Hepatocyte (in vitro differentiated cells): Measurements from ENCODE around the gene GDPD5.

Source experiments
- CTCF ChIP-seq: fragments of 200-600 bp; sonication (generic); IDR thresholded peaks from 2 replicates; pipeline ENCODE4 v1.5.1; 2016; ENCODE audit warnings: antibody characterized with exemption, mild to moderate bottlenecking; ENCODE audit not compliant: poor library complexity
- EZH2 ChIP-seq: fragments of 200-600 bp; sonication (generic); IDR thresholded peaks from 2 replicates; pipeline ENCODE4 v1.6.1; 2016; ENCODE audit warnings: antibody characterized with exemption, mild to moderate bottlenecking, borderline replicate concordance
- EZH2phosphoT487 ChIP-seq: fragments of 200-600 bp; sonication (generic); IDR thresholded peaks from one replicate; pipeline ENCODE4 v1.6.1; 2018; ENCODE audit warnings: antibody characterized with exemption, mild to moderate bottlenecking, low read depth, moderate library complexity; ENCODE audit not compliant: unreplicated experiment, severe bottlenecking

GRCh38 chr11:75480185-75481175, 45.3 kb downstream of the GDPD5 start:
- no peak for TF ChIP-seq CTCF
- no peak for TF ChIP-seq EZH2phosphoT487
- no peak for TF ChIP-seq EZH2
